Type B pancreatic cell (in vitro differentiated cells): Measurements from ENCODE around the gene GABARAPL1. TPM values are rescaled to one million over a fixed set of nuclear protein-coding genes. Genes with fewer than 3 reads are reported as not detected.

Experiments
- total RNA-seq: library from RNA; stranded (reverse); gene quantifications from 2 replicates; pipeline ENCODE4 v1.2.1, GENCODE V29; 2021; ENCODE audit warnings: low replicate concordance

The GABARAPL1 gene
- total RNA-seq, 1 donor from 2014 or later: 43.5 TPM

Other genes with a start within 250 kb of the GABARAPL1 start
- gene CLEC12A, start 241.5 kb upstream of the GABARAPL1 start, total RNA-seq: 0.50 and 0.65 TPM in 2 replicates
- gene CLEC1B, start 213.8 kb upstream of the GABARAPL1 start, total RNA-seq: 0.62 TPM in 1 of 2 replicates, not detected in the other
- gene CLEC12B, start 202.2 kb upstream of the GABARAPL1 start, total RNA-seq: not detected in 2 replicates
- gene CLEC9A, start 182.2 kb upstream of the GABARAPL1 start, total RNA-seq: not detected in 2 replicates
- 0.86 and 3.6 TPM in 2 replicates for gene CLEC1A, start 113.9 kb upstream of the GABARAPL1 start, total RNA-seq
- gene CLEC7A, start 82.7 kb upstream of the GABARAPL1 start, total RNA-seq: 1.8 and 16.2 TPM in 2 replicates
- gene OLR1, start 40.7 kb upstream of the GABARAPL1 start, total RNA-seq: 0.19 and 2.8 TPM in 2 replicates
- gene TMEM52B, start 33.8 kb upstream of the GABARAPL1 start, total RNA-seq: 0.68 and 3.4 TPM in 2 replicates
- 0.48 TPM in 1 of 2 replicates, not detected in the other for gene KLRD1, start 95.0 kb downstream of the GABARAPL1 start, total RNA-seq
- gene KLRK1, start 177.2 kb downstream of the GABARAPL1 start, total RNA-seq: not detected in 2 replicates
- gene KLRC4, start 196.9 kb downstream of the GABARAPL1 start, total RNA-seq: not detected in 2 replicates
- not detected in 2 replicates for gene KLRC3, start 207.7 kb downstream of the GABARAPL1 start, total RNA-seq
- 0.57 and 0.75 TPM in 2 replicates for gene KLRC2, start 223.1 kb downstream of the GABARAPL1 start, total RNA-seq
- not detected in 2 replicates for gene KLRC1, start 240.5 kb downstream of the GABARAPL1 start, total RNA-seq